ENCODE data around the gene TBCD.

DNA sequence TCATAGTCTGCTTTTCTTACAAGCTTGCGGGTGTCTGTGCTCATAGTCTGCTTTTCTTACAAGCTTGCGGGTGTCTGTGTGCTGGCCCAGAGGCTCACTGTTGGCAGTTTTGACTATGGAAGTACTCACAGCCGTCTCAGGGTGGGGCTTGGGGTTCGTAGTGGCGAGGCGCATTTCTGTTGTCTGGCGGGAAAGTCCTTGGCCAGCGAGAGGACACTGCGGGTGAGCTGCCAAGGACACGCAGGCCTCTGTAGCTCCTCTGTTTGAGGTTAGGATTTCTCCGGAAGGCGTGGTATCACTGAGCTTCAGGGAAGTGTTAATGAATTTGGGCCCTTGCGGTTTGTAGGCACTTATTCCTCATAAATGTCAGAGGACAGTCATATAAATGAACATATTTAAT, 13.5 kb downstream of the TBCD start:
- TF ChIP-seq CTCF (conservative IDR thresholded peaks at IDR 0.05 in 1 of 2, IDR thresholded peaks at IDR 0.05 in 1 of 2; ENCODE audit: low read depth in 1 of 2, low read length in 2 of 2): no peak
- no peak for TF ChIP-seq EZH2 (IDR thresholded peaks at IDR 0.05; ENCODE audit: low read length, missing control alignments)

All from fibroblast of lung (primary cell).